GM15510 (cell line): ENCODE measurements around the gene SLCO2A1.

Source experiments
- POLR2A ChIP-seq: IDR thresholded peaks from 3 replicates; pipeline ENCODE4 v1.6.1; 2011; ENCODE audit warnings: borderline replicate concordance; ENCODE audit not compliant: insufficient read length; ENCODE audit errors: extremely low read depth

SLCO2A1 gene

GRCh38 chr3:133925960-133926735, 103.6 kb downstream of the SLCO2A1 start:
- TF ChIP-seq POLR2A: no peak

GRCh38 chr3:133924041-133924440, 105.7 kb downstream of the SLCO2A1 start:
- no peak for TF ChIP-seq POLR2A

- TF ChIP-seq POLR2A: no peak
Observed at GRCh38 chr3:133921592-133921991, 108.1 kb downstream of the SLCO2A1 start.

GRCh38 chr3:133917144-133917543, 112.6 kb downstream of the SLCO2A1 start:
- no peak for TF ChIP-seq POLR2A

- TF ChIP-seq POLR2A: no peak
Observed at GRCh38 chr3:133915685-133916658, 113.8 kb downstream of the SLCO2A1 start.

GRCh38 chr3:133914839-133915600, 114.7 kb downstream of the SLCO2A1 start:
- TF ChIP-seq POLR2A: no peak

GRCh38 chr3:133910422-133910821, 119.3 kb downstream of the SLCO2A1 start:
- TF ChIP-seq POLR2A: no peak

- TF ChIP-seq POLR2A: no peak
Observed at GRCh38 chr3:133905376-133905775, 124.3 kb downstream of the SLCO2A1 start.

GRCh38 chr3:133901847-133902246, 127.9 kb downstream of the SLCO2A1 start:
- no peak for TF ChIP-seq POLR2A

- TF ChIP-seq POLR2A: no peak
Observed at GRCh38 chr3:133901083-133901482, 128.6 kb downstream of the SLCO2A1 start.

- TF ChIP-seq POLR2A: no peak
Observed at GRCh38 chr3:133899311-133899710, 130.4 kb downstream of the SLCO2A1 start.

GRCh38 chr3:133897547-133897946, 132.2 kb downstream of the SLCO2A1 start:
- TF ChIP-seq POLR2A: no peak

GRCh38 chr3:133896002-133896761, 133.5 kb downstream of the SLCO2A1 start:
- no peak for TF ChIP-seq POLR2A
